NCI-H187 (cell line): ENCODE measurements around the gene RPL37A.

Experiments used
- DNase-seq, 2 experiments: peaks; one replicate each; lab custom pipeline; 2025; lab: John Stamatoyannopoulos, UW

The RPL37A gene

GRCh38 chr2:216490061-216490460 is 8.6 kb upstream of the RPL37A start:
- DNase-seq, result no peak

GRCh38 chr2:216491793-216492596 is 6.6 kb upstream of the RPL37A start:
- no peak for DNase-seq

GRCh38 chr2:216492597-216493333 is 5.9 kb upstream of the RPL37A start:
- DNase-seq, result no peak

GRCh38 chr2:216493334-216493685 is 5.3 kb upstream of the RPL37A start:
- DNase-seq, result no peak

- DNase-seq, result no peak
Measured at GRCh38 chr2:216495656-216496055, 3.0 kb upstream of the RPL37A start.

GRCh38 chr2:216497382-216498069 is 1.1 kb upstream of the RPL37A start:
- no peak for DNase-seq

- DNase-seq, result no peak
Measured at GRCh38 chr2:216498070-216498378, 620 bp upstream of the RPL37A start.

GRCh38 chr2:216499641-216500218 is 1.1 kb downstream of the RPL37A start:
- DNase-seq, result no peak

- no peak for DNase-seq
Measured at GRCh38 chr2:216500572-216500971, 1.9 kb downstream of the RPL37A start.

- DNase-seq, result no peak
Measured at GRCh38 chr2:216501854-216502253, 3.2 kb downstream of the RPL37A start.

- no peak for DNase-seq
Measured at GRCh38 chr2:216502381-216503158, 3.9 kb downstream of the RPL37A start.

- DNase-seq, result no peak
Measured at GRCh38 chr2:216503159-216503629, 4.5 kb downstream of the RPL37A start.

- no peak for DNase-seq
Measured at GRCh38 chr2:216503697-216504375, 5.2 kb downstream of the RPL37A start.

- DNase-seq, result no peak
Measured at GRCh38 chr2:216504376-216504762, 5.7 kb downstream of the RPL37A start.

- no peak for DNase-seq
Measured at GRCh38 chr2:216505133-216506106, 6.8 kb downstream of the RPL37A start.

- DNase-seq, result no peak
Measured at GRCh38 chr2:216507220-216508160, 8.8 kb downstream of the RPL37A start.

GRCh38 chr2:216508229-216508628 is 9.6 kb downstream of the RPL37A start:
- DNase-seq, result no peak

GRCh38 chr2:216516730-216517350 is 18.2 kb downstream of the RPL37A start:
- no peak for DNase-seq
